ENCODE results near the gene ITGA1.
"Not testable (repeated sequence)": the region's sequence is repeated elsewhere in the genome, so short reads cannot be mapped to it uniquely, and the experiment has no call there.

The ITGA1 gene

GRCh38 chr5:52800394-52801213, 12.9 kb downstream of the ITGA1 start:
- DNase-seq (ENCODE audit: low read depth in 2 of 2), result peak in 1 of 2 donors; percentile 34

GRCh38 chr5:52801329-52801728, 13.6 kb downstream of the ITGA1 start:
- no peak for DNase-seq (ENCODE audit: low read depth in 2 of 2)

GRCh38 chr5:52802272-52802973, 14.7 kb downstream of the ITGA1 start:
- DNase-seq (ENCODE audit: low read depth in 2 of 2), result no peak

- DNase-seq (ENCODE audit: low read depth in 2 of 2), result no peak
Observed at GRCh38 chr5:52802974-52803336, 15.2 kb downstream of the ITGA1 start.

DNA sequence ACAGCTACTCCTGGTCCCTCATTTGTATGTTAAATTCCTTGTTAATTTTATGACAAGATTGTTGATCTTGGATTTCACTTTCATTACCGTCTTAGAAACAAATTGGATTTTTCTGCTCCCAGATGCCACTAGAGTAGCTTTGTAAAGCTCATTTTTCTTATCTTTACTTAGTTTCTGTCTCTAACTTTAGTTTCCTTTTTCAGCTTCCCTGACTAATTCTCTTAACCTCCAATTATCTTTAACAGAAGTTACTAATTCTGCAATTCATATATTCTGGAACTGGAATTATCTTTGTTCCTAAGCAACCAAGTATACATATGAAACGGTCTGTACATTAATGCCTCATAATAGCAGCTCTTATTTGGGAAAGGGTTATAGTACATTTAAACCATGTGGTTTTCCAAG, 16.7 kb downstream of the ITGA1 start:
- DNase-seq (ENCODE audit: low read depth in 2 of 2), result no peak

DNA sequence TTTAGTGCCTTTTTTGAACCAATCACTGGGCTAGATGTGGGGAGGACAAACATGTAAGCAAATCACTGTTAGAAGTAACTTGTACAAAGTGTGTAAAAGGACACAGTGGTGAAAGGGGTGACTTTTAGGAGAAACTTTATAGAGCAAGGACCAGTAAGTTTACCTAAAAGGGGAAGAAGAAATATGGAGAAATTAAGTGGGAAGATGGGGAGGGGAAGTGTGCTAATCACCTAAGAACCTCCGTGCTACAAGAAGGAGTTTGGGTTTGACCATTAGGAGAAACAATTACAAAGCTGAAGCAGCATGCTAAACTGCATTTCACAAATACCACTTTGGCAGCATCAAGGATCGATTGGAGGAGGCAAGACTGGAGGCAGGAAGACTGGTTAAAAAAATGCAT, 17.3 kb downstream of the ITGA1 start:
- no peak for DNase-seq (ENCODE audit: low read depth in 2 of 2)

DNA sequence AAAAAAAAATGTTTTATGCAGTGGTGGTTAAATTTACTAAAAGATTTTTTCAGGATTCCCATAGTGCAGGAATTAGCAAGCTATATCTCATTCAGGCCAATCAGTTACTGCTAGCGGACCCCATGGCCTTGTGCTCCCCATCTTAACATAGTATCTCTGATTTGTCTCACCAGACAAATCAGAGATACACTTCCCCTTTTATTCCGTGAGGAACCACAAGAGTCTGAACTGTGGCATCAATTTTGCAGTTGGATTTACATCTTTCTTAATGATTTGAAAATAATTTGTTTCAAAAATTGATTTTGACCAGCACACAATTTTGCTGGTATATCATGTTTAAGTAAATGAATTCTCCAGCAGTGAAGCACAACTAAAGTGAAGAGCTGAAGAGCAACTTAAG, 17.9 kb downstream of the ITGA1 start:
- no peak for DNase-seq (ENCODE audit: low read depth in 2 of 2)

GRCh38 chr5:52807037-52807436, 19.3 kb downstream of the ITGA1 start:
- no peak for DNase-seq (ENCODE audit: low read depth in 2 of 2)

DNA sequence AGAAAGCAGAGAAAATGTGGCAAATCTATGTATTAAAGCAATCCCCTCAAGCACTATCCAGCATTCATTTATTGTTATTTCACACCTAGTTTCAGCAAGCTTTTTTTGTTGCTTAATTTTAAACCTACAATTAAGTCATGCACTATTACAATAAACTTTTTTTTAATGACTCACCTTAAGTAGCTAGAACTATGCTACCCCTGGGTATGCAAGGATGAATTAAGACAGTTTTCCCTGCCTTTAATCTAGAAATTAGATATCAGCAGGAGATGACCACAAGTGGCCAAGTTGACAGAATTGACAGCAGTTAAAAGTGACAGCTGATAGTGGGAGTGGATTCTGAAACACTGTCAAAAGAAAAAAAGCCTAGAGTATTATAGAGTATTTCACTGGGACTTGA, 20.0 kb downstream of the ITGA1 start:
- DNase-seq (ENCODE audit: low read depth in 2 of 2), result no peak

DNA sequence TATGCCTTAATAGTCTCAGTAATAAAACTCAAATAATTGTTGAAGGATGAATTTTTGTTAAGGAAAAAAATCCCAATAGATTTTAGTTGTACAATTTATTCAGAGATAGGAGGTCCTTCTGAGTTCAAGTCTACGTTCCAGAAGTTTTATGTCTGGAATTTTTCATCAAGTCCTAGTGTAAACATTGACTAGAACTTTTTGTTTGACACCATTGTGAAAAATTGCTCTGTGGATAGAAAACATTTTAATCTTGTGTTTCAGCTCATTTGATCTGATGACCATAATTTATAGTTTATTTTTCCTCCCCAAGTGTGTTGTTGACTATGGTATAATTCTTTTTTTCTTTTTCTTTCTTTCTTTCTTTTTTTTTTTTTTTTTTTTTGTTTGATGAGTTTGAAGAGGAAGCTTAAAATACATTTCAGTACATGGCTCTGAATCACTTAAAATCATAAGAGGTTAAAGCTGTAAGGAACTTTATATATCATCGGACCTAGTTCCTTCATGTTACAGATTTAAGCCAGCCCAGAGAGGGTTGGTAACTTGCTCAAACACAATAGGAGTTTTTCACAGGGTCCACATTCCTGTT, 20.7 kb downstream of the ITGA1 start:
- no peak for DNase-seq (ENCODE audit: low read depth in 2 of 2)

DNA sequence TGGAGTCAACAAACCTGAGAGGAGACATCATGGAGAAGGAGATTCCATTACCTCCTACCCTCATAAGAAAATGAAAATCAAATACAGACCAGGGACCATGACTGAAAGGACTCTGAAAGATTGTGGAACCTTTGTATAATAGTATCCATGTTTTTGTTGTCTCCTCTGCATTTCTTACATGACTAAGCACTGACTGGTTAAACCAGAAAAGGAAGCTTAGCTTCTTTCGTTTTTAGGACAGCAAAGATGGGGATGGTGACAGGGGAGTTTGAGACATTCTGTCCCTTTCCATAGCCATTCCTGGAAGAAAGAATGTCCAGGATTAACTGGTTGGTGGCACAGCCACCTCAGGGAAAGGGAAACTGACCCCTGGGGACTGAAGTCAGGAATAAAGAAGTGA, 22.2 kb downstream of the ITGA1 start:
- DNase-seq (ENCODE audit: low read depth in 2 of 2), result no peak

DNA sequence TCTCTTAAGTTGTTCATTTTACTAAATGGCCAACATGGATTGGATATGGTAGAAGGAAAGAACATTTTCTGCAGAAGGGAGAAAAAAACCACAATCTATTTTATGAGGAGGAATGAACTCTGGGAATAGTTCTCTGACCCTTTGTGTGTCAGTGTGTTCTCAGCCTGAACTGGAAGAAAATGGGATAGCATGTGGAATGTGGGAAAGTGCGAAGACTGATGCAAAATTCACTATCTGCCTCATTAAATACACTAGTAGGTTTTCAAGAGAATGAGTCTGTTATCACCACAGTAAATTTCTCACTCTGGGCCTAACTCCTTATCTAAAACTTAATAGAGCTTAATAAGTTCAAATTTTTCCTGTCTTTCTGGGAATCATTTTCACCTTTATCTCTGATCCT, 22.7 kb downstream of the ITGA1 start:
- DNase-seq (ENCODE audit: low read depth in 2 of 2), result no peak

GRCh38 chr5:52811067-52811749, 23.5 kb downstream of the ITGA1 start:
- no peak for DNase-seq (ENCODE audit: low read depth in 2 of 2)

DNA sequence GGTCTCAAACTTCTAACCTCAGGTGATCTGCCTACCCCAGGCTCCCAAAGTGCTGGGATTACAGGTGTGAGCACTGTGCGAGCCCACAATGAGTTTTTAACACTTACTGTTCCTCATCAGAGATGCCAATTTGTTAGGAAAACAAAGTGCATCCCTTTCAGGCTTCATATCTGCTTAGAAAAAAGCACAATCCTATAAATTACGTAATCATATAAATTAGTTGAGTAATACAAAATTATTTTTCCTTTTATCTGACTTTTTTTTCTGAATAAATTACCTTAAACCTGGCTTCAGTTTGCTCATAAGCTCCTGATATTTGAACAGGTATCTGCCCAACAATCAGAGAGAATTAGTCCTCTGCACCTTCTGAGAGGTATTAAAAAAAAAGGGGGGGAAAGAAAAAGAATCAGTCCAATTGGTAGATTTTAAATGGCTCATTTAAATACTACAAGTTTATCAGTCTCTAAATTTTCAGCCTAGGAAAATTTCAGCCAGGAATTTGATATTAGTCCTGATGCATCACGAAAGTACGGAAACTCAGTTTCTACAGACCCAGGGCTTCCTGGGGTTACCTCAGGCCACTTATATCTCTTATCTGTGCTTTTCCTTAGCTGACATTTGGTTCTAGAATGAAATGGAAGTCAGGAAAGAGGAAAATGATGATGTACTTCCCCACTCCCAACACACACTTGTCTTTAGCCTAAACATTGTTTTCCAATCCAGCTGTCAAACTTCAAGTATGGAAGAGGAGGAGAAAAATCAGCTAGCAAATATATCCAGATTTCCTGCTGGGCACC, 26.8 kb downstream of the ITGA1 start:
- DNase-seq (ENCODE audit: low read depth in 2 of 2), result no peak

GRCh38 chr5:52817818-52818217, 30.1 kb downstream of the ITGA1 start:
- DNase-seq (ENCODE audit: low read depth in 2 of 2), result no peak

DNA sequence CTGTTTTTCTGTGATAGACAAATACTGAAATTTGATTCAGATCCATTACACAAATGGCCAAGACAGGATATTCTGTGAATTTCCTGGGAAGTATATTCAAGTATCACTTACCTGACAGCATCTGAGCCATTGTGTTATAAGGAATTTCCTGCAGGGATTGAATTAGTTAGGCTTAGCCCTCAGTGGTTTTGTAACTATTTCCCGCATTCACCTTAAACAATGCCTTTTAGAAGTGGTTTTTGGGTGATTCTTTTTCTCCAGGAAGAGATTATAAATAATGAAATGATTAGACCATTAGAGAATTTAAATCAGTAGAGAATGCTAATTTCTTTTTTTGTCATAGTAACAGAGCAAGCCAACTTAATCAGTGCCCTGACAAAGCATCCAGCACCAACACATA, 30.6 kb downstream of the ITGA1 start:
- DNase-seq (ENCODE audit: low read depth in 2 of 2), result no peak

- DNase-seq (ENCODE audit: low read depth in 2 of 2), result not testable (repeated sequence)
Observed at GRCh38 chr5:52818807-52819206, 31.1 kb downstream of the ITGA1 start.

- DNase-seq (ENCODE audit: low read depth in 2 of 2), result no peak
Observed at GRCh38 chr5:52821901-52822300, 34.2 kb downstream of the ITGA1 start.

GRCh38 chr5:52822437-52822836, 34.7 kb downstream of the ITGA1 start:
- DNase-seq (ENCODE audit: low read depth in 2 of 2), result no peak

DNA sequence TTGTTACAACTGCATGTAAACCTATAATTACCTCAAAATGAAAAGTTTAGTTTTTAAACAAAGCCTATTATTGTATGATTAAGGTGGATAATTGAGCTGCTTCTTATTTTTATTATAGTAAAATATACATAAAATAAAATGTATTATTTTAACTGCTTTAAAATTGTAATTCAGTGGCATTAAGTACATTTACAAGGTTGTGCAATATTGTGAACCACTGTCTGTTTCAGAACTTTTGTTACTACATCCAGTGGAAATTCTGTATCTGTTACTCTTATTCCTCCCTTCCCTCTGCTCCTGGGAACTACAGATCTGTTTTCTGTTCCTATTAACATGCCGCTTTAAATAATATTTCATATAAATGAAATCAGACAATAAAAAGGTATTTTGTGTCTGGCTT, 37.1 kb downstream of the ITGA1 start:
- no peak for DNase-seq (ENCODE audit: low read depth in 2 of 2)

DNA sequence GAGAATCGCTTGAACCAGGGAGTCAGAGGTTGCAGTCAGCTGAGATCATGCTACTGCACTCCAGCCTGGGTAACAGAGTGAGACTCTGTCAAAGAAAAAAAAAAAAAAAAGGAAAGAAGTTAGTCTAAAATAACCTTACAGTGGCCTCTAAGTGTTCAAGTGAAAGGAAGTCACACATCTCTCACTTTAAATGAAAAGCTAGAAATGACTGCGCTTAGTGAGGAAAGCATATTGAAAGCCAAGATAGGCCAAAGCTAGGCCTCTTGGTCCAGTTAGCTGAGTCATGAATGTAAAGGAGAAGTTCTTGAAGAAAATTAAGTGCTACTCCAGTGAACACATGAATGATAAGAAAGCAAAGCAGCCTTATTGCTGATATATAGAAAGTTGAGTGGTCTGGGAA, 38.1 kb downstream of the ITGA1 start:
- DNase-seq (ENCODE audit: low read depth in 2 of 2), result no peak

DNA sequence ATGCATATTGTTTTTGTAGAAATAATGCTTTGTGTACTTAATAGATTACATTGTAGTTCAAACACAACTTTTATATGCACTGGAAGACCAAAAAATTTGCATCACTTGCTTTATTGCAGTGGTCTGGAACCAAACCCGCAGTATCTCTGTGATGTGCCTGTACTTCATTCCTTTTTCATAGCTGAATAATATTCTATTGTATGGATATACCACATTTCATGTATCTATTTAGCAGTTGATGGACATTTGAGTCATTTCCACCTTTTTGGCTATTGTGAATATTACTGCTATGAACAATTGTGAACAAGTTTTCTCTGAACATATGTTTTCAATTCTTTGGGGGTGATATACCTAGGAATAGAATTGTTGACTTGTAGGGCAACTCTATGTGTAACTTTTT, 40.1 kb downstream of the ITGA1 start:
- no peak for DNase-seq (ENCODE audit: low read depth in 2 of 2)
